Activated naive CD4-positive, alpha-beta T cell treated with anti-CD3 and anti-CD28 coated beads for 36 hours (primary cell): ENCODE results near the gene TMEM69. TPM values are rescaled to one million over a fixed set of nuclear protein-coding genes. Genes with fewer than 3 reads are reported as not detected.
"Not testable (repeated sequence)": the region's sequence is repeated elsewhere in the genome, so short reads cannot be mapped to it uniquely, and the experiment has no call there.

Source experiments
- CTCF ChIA-PET: fragments of 350-600 bp; sonication (Branson Sonifier 250); formaldehyde crosslinking; loops from one replicate; lab custom pipeline; 2021; ENCODE audit warnings: antibody characterized with exemption; lab: Charles Lee
- DNase-seq: peaks from one replicate; pipeline ENCODE4 v3.0.0-alpha.2; 2020
- H3K27ac Mint-ChIP-seq: one replicate; pipeline ENCODE4 v1.8.0; 2021; ENCODE audit warnings: mild to moderate bottlenecking, mixed read lengths
- H3K27me3 Mint-ChIP-seq: one replicate; pipeline ENCODE4 v1.8.0; 2021; ENCODE audit warnings: low read depth, mixed read lengths
- H3K36me3 Mint-ChIP-seq: one replicate; pipeline ENCODE4 v1.8.0; 2021; ENCODE audit warnings: low read depth, mixed read lengths
- H3K4me1 Mint-ChIP-seq: one replicate; pipeline ENCODE4 v1.8.0; 2021; ENCODE audit warnings: low read depth, mixed read lengths
- H3K4me3 Mint-ChIP-seq: one replicate; pipeline ENCODE4 v1.8.0; 2021; ENCODE audit warnings: mild to moderate bottlenecking, moderate library complexity, mixed read lengths
- H3K9me3 Mint-ChIP-seq: one replicate; pipeline ENCODE4 v1.8.0; 2021; ENCODE audit warnings: mixed read lengths
- intact Hi-C: fragments of 100-400 bp; cut with micrococcal nuclease; formaldehyde crosslinking; loops from one replicate; pipeline ENCODE4 v1.15.1; 2023
- total RNA-seq, 2 experiments: library from RNA; stranded (reverse); gene quantifications; one replicate each; pipeline ENCODE4 v1.2.3, GENCODE V29; 2021

TMEM69 gene
- total RNA-seq, 2 experiments from 2014 or later = 28.9 to 29.3 TPM

DNA sequence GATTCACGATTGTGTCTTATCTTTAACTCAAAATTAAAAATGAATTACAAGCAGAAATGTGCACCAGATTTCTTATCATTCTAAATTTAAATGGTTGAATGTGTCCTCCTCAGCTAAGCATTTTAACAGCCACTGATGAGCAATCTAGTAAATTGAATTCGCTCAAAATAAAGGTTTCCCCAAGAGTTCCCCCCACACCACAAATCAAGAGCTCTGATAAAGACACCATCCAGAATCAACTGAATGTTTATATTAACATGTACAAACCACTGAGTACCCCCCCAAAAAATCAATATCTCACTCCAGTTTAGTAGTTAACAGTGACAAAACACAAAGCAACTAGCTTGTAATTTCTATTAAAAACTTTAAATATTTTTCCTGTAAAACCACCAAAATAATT, 3.6 kb upstream of the TMEM69 start:
- DNase-seq = no peak

DNA sequence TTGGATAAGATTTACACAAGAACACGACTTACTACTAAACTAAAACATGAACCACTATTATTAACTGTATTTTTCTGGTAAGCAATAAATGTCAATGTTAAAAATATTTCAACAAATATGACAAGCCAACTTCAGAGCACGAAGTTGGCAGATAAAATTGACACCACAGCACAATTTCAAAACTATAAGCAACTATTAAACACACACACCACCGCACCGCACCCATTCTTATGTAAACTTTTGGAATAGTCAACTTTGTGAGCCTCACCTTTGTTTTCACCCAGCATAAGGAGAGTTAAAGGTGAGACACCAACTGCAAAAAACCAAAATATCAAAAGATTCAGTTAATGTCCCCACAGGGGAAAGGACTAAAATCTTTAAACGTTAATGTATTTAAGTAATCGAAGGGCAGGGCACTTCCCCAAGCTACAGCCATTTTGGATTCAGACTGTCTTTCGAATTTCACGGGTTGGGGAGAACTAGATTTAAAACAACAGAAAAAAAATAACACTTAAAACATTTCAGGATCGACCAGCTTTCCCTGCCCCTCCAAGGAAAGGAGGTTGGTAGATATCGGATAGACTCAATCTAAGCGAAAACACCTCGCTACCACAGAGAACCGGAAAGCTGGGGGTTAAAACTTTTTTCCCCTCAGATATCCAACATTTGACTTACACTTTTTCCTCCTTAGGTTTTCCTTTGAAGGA, 2.5 kb upstream of the TMEM69 start:
- no peaks in the 10 kb centered on the region for H3K27me3 Mint-ChIP-seq
- no peak for DNase-seq
- peak overlapping the region; percentile 100 for H3K27ac Mint-ChIP-seq
- peak overlapping the region; percentile 98 for H3K4me3 Mint-ChIP-seq
- H3K9me3 Mint-ChIP-seq = no peaks in the 10 kb centered on the region
- intact Hi-C loops = loop anchor here (1.0 to 5.0 kb wide), 11 partner anchors 33 to 1647 kb away; partner anchors contain the start of genes CMPK1, DYNLT4, EIF2B3 and IPP
- H3K4me1 Mint-ChIP-seq = peaks cover 52% of the 10 kb centered on the region
- peaks cover 18% of the 10 kb centered on the region for H3K36me3 Mint-ChIP-seq
- CTCF ChIA-PET = interaction anchor here (0.7 to 1.0 kb wide), 2 partner anchors 13 to 193 kb away, joined by 3 to 4 read pairs; no protein-coding TSS in a partner anchor

More for the DNA sequence above, 3.6 kb upstream of the TMEM69 start:
- H3K4me3 Mint-ChIP-seq = peak overlapping the region; percentile 23
- no peaks in the 10 kb centered on the region for H3K9me3 Mint-ChIP-seq
- intact Hi-C loops = no loop called here
- H3K27ac Mint-ChIP-seq = no peak overlapping the region
- CTCF ChIA-PET = no interaction called here
- H3K4me1 Mint-ChIP-seq = peaks cover 52% of the 10 kb centered on the region
- no peaks in the 10 kb centered on the region for H3K27me3 Mint-ChIP-seq
- H3K36me3 Mint-ChIP-seq = peaks cover 13% of the 10 kb centered on the region

DNA sequence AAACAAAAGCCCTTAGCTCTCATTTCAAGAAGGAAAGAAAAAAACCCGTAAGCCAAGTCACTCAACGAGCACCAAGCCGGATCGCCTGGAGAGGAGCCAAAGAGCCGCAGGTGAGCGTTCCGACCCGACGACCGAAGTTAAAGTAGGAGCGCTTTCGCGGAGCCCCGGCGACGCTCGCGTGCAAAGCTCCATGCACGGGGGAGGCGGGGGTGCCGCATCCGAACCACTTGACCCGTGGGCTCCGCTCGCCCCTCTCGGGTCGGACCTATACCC, 2.0 kb upstream of the TMEM69 start:
- peak; percentile 80 for DNase-seq
- intact Hi-C loops = loop anchor here (1.0 to 5.0 kb wide), 11 partner anchors 34 to 1647 kb away; partner anchors contain the start of genes CMPK1, DYNLT4, EIF2B3 and IPP
- Mint-ChIP-seq H3K4me3 (peak overlapping the region; percentile 98), H3K36me3 (peaks cover 20% of the 10 kb centered on the region), H3K4me1 (peaks cover 51% of the 10 kb centered on the region), H3K9me3 (no peaks in the 10 kb centered on the region), H3K27ac (peak overlapping the region; percentile 100), H3K27me3 (no peaks in the 10 kb centered on the region)
- CTCF ChIA-PET = interaction anchor here (0.5 to 1.0 kb wide), 5 partner anchors 8 to 193 kb away, joined by 3 to 4 read pairs (median 3); no protein-coding TSS in a partner anchor

DNA sequence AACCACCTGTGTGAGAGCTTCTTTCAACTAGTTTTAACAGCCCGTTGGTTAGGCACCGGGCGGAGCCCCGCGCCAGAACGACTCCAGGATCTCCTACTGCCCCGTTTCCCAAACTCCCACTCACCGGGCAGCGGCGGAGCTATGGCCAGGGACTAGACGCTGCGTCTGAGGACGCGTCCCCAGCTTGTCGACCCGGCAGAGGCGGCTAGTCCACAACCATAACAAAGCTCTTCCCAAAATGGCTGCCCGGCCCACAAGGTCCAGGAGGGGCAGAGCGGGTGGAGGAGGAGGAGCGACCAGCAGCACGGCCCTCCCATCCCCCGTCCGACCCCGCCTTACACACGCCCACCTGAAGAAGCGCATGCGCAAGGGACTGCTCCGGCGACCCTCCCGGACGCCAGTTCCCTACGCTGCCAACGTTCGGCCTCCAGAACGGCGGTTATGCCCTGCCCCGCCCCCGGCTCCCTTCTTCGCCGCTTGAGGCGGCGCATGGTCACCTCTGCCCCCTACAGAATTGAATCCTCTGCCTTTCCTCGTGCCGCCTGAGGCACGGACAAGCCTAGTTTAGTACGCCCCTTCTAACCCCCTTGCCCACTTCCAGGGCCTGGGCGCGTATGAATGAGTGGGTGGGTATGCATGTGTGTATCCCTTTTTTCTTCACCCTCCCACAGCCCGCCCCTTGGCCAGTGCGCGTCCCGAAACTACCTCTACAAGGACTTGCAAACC, 1.5 kb upstream of the TMEM69 start, which contains the start of gene GPBP1L1:
TSS of gene GPBP1L1 (minus strand) at position 246 of the 726 bp plus-strand sequence. CDS start 27,446 bp downstream, outside the sequence.
- CTCF ChIA-PET = interaction anchor here (0.5 to 1.0 kb wide), 6 partner anchors 8 to 867 kb away, joined by 3 to 4 read pairs (median 3); no protein-coding TSS in a partner anchor
- H3K4me1 Mint-ChIP-seq = peaks cover 50% of the 10 kb centered on the region
- no peaks in the 10 kb centered on the region for H3K27me3 Mint-ChIP-seq
- peak; percentile 99 for DNase-seq
- intact Hi-C loops = loop anchor here (1.0 to 5.0 kb wide), 20 partner anchors 34 to 1646 kb away; partner anchors contain the start of genes AKR1A1, CCDC163, CMPK1 and DYNLT4
- no peaks in the 10 kb centered on the region for H3K9me3 Mint-ChIP-seq
- H3K4me3 Mint-ChIP-seq = peak within 1 kb of the TSS; percentile 98
- H3K27ac Mint-ChIP-seq = peak within 1 kb of the TSS; percentile 100
- H3K36me3 Mint-ChIP-seq = peaks cover 23% of the 10 kb centered on the region

DNA sequence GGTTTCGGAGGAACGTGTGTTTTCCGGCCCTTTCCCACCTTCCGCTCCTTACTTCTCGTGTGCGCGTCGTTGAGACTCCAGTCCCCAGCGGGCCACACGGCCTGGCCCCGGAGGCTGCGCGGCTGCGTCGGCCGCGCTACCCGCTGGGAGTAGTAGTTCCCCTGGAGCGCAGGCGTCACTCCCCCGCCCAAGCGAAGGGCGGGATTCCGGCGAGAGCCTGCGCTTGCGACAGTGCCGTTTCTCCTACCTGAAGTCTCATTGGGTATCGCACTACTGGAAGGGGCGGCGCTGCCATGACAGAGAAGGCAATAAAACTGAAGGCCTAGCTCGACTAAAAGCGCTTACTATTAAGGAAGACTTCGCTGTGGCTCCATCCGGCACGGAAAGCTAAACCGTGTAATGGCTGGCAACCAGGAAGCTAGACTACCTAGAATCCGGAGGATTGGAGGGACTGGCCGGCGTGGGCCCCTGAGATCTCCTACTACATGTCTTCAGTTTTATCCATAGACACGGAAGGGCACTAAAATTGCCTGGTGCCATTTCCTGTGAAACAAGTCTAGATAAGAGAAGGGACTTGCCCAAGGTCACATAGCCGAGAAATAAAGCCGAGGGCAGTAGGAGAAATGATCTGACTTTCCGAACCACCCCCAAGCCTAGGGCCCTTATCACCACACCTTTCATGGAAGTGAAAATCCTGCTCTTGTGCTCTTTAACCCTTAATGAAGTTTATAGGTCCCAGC, 797 bp upstream of the TMEM69 start:
- Mint-ChIP-seq H3K27me3 (no peaks in the 10 kb centered on the region), H3K9me3 (no peaks in the 10 kb centered on the region), H3K4me3 (peak overlapping the region; percentile 98), H3K27ac (peak overlapping the region; percentile 100), H3K4me1 (peaks cover 43% of the 10 kb centered on the region), H3K36me3 (peaks cover 23% of the 10 kb centered on the region)
- intact Hi-C loops = loop anchor here (1.0 to 5.0 kb wide), 17 partner anchors 35 to 1646 kb away; partner anchors contain the start of genes AKR1A1, CCDC163, CMPK1 and DYNLT4
- CTCF ChIA-PET = no interaction called here
- peak; percentile 98 for DNase-seq

DNA sequence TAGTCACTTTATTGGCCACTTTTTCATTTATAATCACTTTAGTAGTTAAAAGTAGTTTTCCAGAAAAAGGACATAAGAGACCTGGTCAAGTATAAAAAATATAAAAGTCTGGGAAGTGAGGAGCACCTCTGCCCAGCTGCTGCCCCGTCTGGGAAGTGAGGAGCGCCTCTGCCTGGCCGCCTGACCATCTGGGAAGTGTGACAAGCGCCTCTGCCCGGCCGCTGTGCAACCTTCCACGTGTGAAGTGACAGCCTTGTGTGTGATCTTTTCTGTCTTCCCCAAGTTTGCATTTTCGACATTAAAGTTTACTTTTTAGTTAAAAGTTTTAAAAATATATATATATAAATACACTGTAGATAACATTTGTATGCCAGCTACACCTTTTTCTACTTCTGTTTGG, 5.8 kb downstream of the TMEM69 start:
- H3K27me3 Mint-ChIP-seq, H3K9me3 Mint-ChIP-seq, intact Hi-C loops, H3K27ac Mint-ChIP-seq, DNase-seq, H3K4me3 Mint-ChIP-seq: not testable (repeated sequence)
- peaks cover 20% of the 10 kb centered on the region for H3K36me3 Mint-ChIP-seq
- peaks cover 19% of the 10 kb centered on the region for H3K4me1 Mint-ChIP-seq
- CTCF ChIA-PET = interaction anchor here (0.6 kb wide), 1 partner anchor 313 kb away, joined by 8 read pairs; no protein-coding TSS in a partner anchor

DNA sequence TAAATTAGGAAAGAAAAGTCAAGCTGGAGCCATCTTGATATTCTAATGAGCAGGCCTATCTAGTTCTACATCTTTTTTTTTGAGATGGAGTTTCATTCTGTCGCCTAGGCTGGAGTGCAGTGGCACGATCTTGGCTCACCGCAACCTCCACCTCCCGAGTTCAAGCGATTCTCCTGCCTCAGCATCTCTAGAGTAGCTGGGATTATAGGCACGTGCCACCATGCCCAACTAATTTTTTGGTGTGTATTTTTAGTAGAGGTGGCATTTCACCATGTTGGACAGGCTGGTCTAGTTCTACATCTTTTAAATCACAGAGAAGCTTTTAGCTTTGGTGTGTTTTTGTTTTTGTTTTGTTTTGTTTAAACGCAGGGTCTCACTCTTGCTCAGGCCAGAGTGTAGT, 6.8 kb downstream of the TMEM69 start:
- H3K27ac Mint-ChIP-seq = peak overlapping the region; percentile 74
- H3K4me1 Mint-ChIP-seq = peaks cover 12% of the 10 kb centered on the region
- no peak for DNase-seq
- H3K27me3 Mint-ChIP-seq = no peaks in the 10 kb centered on the region
- H3K4me3 Mint-ChIP-seq = no peak overlapping the region
- CTCF ChIA-PET = interaction anchor here (0.9 kb wide), 1 partner anchor 74 kb away, joined by 3 read pairs; no protein-coding TSS in a partner anchor
- H3K36me3 Mint-ChIP-seq = peaks cover 18% of the 10 kb centered on the region
- H3K9me3 Mint-ChIP-seq = no peaks in the 10 kb centered on the region
- intact Hi-C loops = no loop called here

DNA sequence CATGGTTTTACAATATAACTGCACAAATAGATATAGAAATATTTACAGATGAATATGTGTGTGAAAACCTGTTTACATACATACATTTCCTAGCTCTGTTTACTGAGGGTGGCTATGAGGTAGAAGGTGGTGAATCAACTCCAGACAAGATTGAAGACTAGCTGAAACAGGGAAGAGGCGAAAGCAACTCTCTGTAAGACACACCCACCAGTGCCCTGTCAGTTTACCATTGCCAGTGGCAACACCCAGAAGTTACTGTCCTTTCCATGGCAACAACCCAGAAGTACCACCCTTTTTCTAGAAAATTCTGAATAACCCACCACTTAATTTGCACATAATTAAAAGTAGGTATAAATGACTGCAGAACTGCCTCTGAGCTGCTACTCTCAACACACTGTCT, 16.7 kb downstream of the TMEM69 start:
- peaks cover 20% of the 10 kb centered on the region for H3K36me3 Mint-ChIP-seq
- CTCF ChIA-PET = no interaction called here

DNA sequence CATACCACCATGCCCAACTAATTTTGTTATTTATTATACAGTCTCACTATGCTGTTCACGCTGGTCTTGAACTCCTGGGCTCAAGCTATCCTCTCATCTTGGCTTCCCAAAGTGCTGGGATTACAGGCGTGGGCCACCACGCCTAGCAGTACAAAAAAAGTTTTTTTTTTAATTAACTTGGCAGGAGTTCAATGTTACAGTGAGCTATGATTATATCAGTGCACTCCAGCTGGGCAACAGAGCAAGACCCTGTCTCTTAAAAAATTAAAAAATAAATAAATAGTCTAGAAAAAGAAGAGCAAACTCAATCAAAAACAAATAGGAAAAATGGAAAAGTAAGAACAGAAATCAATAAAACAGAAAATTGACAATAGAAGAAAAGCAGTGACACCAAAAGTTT, 25.7 kb downstream of the TMEM69 start:
- intact Hi-C loops = no loop called here
- no peak overlapping the region for H3K27ac Mint-ChIP-seq
- DNase-seq = no peak
- H3K27me3 Mint-ChIP-seq = no peaks in the 10 kb centered on the region
- H3K9me3 Mint-ChIP-seq = no peaks in the 10 kb centered on the region
- no peaks in the 10 kb centered on the region for H3K4me1 Mint-ChIP-seq
- CTCF ChIA-PET = interaction anchor here (0.5 kb wide), 1 partner anchor 412 kb away, joined by 7 read pairs; no protein-coding TSS in a partner anchor
- H3K36me3 Mint-ChIP-seq = peaks cover 14% of the 10 kb centered on the region
- H3K4me3 Mint-ChIP-seq = no peak overlapping the region

More for the DNA sequence above, 16.7 kb downstream of the TMEM69 start:
- no peak overlapping the region for H3K4me3 Mint-ChIP-seq
- no peak overlapping the region for H3K27ac Mint-ChIP-seq
- no peaks in the 10 kb centered on the region for H3K27me3 Mint-ChIP-seq
- intact Hi-C loops = no loop called here
- H3K4me1 Mint-ChIP-seq = no peaks in the 10 kb centered on the region
- DNase-seq = no peak
- H3K9me3 Mint-ChIP-seq = peaks cover 4% of the 10 kb centered on the region

DNA sequence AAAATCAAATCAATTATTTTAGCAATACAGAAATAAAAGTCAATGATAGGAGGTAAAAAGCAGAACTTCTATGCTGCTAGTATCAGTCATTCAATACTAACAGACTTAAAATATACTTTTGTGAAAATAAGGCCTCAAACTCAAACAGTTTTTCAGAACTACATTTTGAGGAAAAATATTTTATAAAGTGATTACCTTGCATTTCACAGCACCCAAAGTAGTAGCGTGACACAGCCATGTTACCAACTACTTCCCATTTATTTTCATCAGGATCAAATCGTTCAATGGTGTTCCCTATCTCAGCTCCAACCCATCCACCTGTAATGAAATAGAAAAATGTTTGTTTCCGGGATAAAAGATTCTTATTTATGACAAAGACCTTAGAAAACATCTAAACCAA, 28.7 kb downstream of the TMEM69 start:
- H3K36me3 Mint-ChIP-seq = peaks cover 3% of the 10 kb centered on the region
- CTCF ChIA-PET = no interaction called here
- intact Hi-C loops = no loop called here
- H3K27me3 Mint-ChIP-seq = no peaks in the 10 kb centered on the region
- no peak overlapping the region for H3K27ac Mint-ChIP-seq
- no peak for DNase-seq
- no peaks in the 10 kb centered on the region for H3K9me3 Mint-ChIP-seq
- no peaks in the 10 kb centered on the region for H3K4me1 Mint-ChIP-seq
- no peak overlapping the region for H3K4me3 Mint-ChIP-seq

DNA sequence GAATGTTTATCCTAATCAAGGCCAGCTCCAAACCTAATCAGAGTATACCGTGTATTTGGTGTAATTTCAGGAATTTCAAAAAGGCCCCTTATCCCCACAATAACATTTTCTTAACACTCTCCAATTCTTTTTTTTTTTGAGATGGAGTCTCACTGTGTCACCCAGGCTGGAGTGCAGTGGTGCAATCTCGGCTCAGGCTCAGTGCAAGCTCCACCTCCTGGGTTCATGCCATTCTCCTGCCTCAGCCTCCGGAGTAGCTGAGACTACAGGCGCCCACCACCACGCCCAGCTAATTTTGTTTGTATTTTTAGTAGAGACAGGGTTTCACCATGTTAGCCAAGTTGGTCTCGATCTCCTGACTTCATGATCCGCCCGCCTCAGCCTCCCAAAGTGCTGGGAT, 29.4 kb downstream of the TMEM69 start:
- H3K27me3 Mint-ChIP-seq, DNase-seq, intact Hi-C loops, H3K4me3 Mint-ChIP-seq, H3K36me3 Mint-ChIP-seq, H3K4me1 Mint-ChIP-seq, H3K27ac Mint-ChIP-seq, H3K9me3 Mint-ChIP-seq: not testable (repeated sequence)
- CTCF ChIA-PET = interaction anchor here (1.1 kb wide), 1 partner anchor 11 kb away, joined by 5 read pairs; no protein-coding TSS in a partner anchor
